A549 (cell line): ENCODE results near the gene TEX35. TPM values are rescaled to one million over a fixed set of nuclear protein-coding genes. Genes with fewer than 3 reads are reported as not detected.

Source experiments
- ATAC-seq, 2 experiments: fragments of 200-7000 bp in 1 of 2; fragments of >200 bp in 1 of 2; cut with Nextera tagmentation in 1 of 2; cut with Tn5 transposase in 1 of 2; 3 replicates each; pipeline versions ENCODE4 v1.8.0 to v1.9.1; 2018 to 2020; ENCODE audit warnings: mild to moderate bottlenecking in 1 of 2, moderate library complexity in 1 of 2
- CTCF ChIA-PET: fragments of 300-600 bp; sonication (Branson Sonifier 250); formaldehyde crosslinking; extraction: SDS; loops from one replicate; lab custom pipeline; 2021; ENCODE audit warnings: antibody characterized with exemption, inconsistent platforms; lab: Yijun Ruan, JAX
- POLR2A ChIA-PET: fragments of 350-600 bp; formaldehyde crosslinking; extraction: SDS; loops from one replicate; lab custom pipeline; 2021; ENCODE audit warnings: antibody characterized with exemption, inconsistent platforms; lab: Yijun Ruan, JAX
- DNase-seq, 2 experiments: peaks; one replicate each; pipeline versions ENCODE4 v3.0.0 to v3.0.0-alpha.2; 2011 to 2016; ENCODE audit warnings: low read depth in 1 of 2, low spot score in 1 of 2
- FAIRE-seq: peaks from 2 replicates; lab custom pipeline; 2011; peaks lifted over from hg19 to GRCh38; lab: Jason Lieb, UNC
- H3K27ac ChIP-seq, 2 experiments: fragments of >200 bp; sonication (Bioruptor Twin); formaldehyde crosslinking; 3 replicates each; pipeline ENCODE4 v1.5.1; 2016 to 2017
- H3K4me1 ChIP-seq: fragments of >200 bp; sonication (Bioruptor Twin); formaldehyde crosslinking; 3 replicates; pipeline ENCODE4 v1.6.1; 2016
- H3K4me2 ChIP-seq: fragments of >200 bp; sonication (Bioruptor Twin); formaldehyde crosslinking; 3 replicates; pipeline ENCODE4 v1.6.1; 2016
- H3K4me3 ChIP-seq: fragments of >200 bp; sonication (Bioruptor Twin); formaldehyde crosslinking; 3 replicates; pipeline ENCODE4 v1.5.1; 2016
- H3K9me3 ChIP-seq: fragments of >200 bp; sonication (Bioruptor Twin); formaldehyde crosslinking; 3 replicates; pipeline ENCODE4 v1.6.1; 2016
- CHD2 ChIP-seq: fragments of 150-350 bp; IDR thresholded peaks from 2 replicates; pipeline ENCODE4 v1.6.1; 2014; ENCODE audit warnings: low read length; ENCODE audit not compliant: partially characterized antibody
- CHD4 ChIP-seq: fragments of 200-600 bp; sonication (generic); IDR thresholded peaks from 2 replicates; pipeline ENCODE4 v1.6.1; 2016; ENCODE audit warnings: antibody characterized with exemption, mild to moderate bottlenecking, borderline replicate concordance
- E2F6 ChIP-seq: IDR thresholded peaks from 2 replicates; pipeline ENCODE4 v1.6.1; 2012; ENCODE audit warnings: low read depth, borderline replicate concordance
- EP300 ChIP-seq, 2 experiments: fragments of >200 bp; sonication (Bioruptor Twin); formaldehyde crosslinking; IDR thresholded peaks; 2 replicates in 1 of 2; 3 replicates in 1 of 2; pipeline ENCODE4 v1.6.1; 2016 to 2017
- FOSB ChIP-seq: fragments of 250-450 bp; sonication (Bioruptor Pico); IDR thresholded peaks from 2 replicates; pipeline ENCODE4 v1.5.0; 2020; ENCODE audit warnings: mild to moderate bottlenecking, moderate library complexity
- FOSL2 ChIP-seq, 2 experiments: fragments of 450-650 bp in 1 of 2; fragments of >200 bp in 1 of 2; sonication (Bioruptor Twin) in 1 of 2; formaldehyde crosslinking; IDR thresholded peaks; 2 replicates each; pipeline versions ENCODE4 v1.5.0 to v1.6.1; 2016 to 2020; ENCODE audit warnings: mild to moderate bottlenecking in 1 of 2, moderate library complexity in 1 of 2
- HES2 ChIP-seq: fragments of >200 bp; sonication (Bioruptor Twin); formaldehyde crosslinking; IDR thresholded peaks from 2 replicates; pipeline ENCODE4 v1.6.1; 2016
- HMGXB4 ChIP-seq: fragments of 250-450 bp; sonication (Bioruptor Pico); IDR thresholded peaks from 2 replicates; pipeline ENCODE4 v1.5.0; 2021; ENCODE audit warnings: mild to moderate bottlenecking, moderate library complexity, borderline replicate concordance
- HOXB13 ChIP-seq: fragments of 250-450 bp; sonication (Bioruptor Pico); IDR thresholded peaks from 2 replicates; pipeline ENCODE4 v1.5.0; 2020; ENCODE audit warnings: low read depth, mild to moderate bottlenecking, moderate library complexity
- NPAS2 ChIP-seq: fragments of 250-450 bp; sonication (Bioruptor Pico); IDR thresholded peaks from 2 replicates; pipeline ENCODE4 v1.8.0; 2022; ENCODE audit warnings: mild to moderate bottlenecking, moderate library complexity, borderline replicate concordance
- POLR2A ChIP-seq: IDR thresholded peaks from 2 replicates; pipeline ENCODE4 v1.6.1; 2012; ENCODE audit warnings: mild to moderate bottlenecking, low read length
- REST ChIP-seq: fragments of 200-600 bp; sonication (generic); IDR thresholded peaks from 2 replicates; pipeline ENCODE4 v1.6.1; 2016; ENCODE audit warnings: antibody characterized with exemption, mild to moderate bottlenecking, moderate library complexity
- SREBF2 ChIP-seq: fragments of 450-650 bp; IDR thresholded peaks from 2 replicates; pipeline ENCODE4 v1.6.1; 2014; ENCODE audit warnings: mild to moderate bottlenecking, moderate library complexity
- TP53 ChIP-seq: fragments of 250-450 bp; sonication (Bioruptor Pico); IDR thresholded peaks from 2 replicates; pipeline ENCODE4 v1.5.0; 2021; ENCODE audit warnings: mild to moderate bottlenecking, moderate library complexity
- ZC3H11A ChIP-seq: fragments of 450-650 bp; IDR thresholded peaks from 2 replicates; pipeline ENCODE4 v1.6.1; 2014; ENCODE audit warnings: antibody characterized with exemption, mild to moderate bottlenecking
- WGBS: methylation state at CpG from one replicate; pipeline ENCODE4 v1.1.6; 2017; ENCODE audit errors: missing lambda C conversion rate; 5-methylcytosine and 5-hydroxymethylcytosine counted together
- polyA minus RNA-seq: library from RNA; depleted of rRNA, polyadenylated mRNA; stranded (reverse); fragments of >200 nt; gene quantifications from 2 replicates; pipeline ENCODE4 v1.2.3, GENCODE V29; 2011; rRNA and poly(A)+ RNA removed
- polyA plus RNA-seq, 4 experiments: library from polyadenylated mRNA; depleted of rRNA in 3 of 4; stranded (reverse); fragments of >200 nt; fragmentation: RNase III in 1 of 4; extraction: RNeasy Plus Mini Kit Qiagen cat#74134 plus additional on column Dnase treatment in 1 of 4; gene quantifications; 2 replicates in 3 of 4; 3 replicates in 1 of 4; pipeline ENCODE4 v1.2.3, GENCODE V29; 2011 to 2017
- TF ChIP-seq, protein P1 (sequence below): fragments of 450-650 bp; IDR thresholded peaks from 2 replicates; pipeline ENCODE4 v1.6.1; 2014; ENCODE audit warnings: antibody characterized with exemption
- TF ChIP-seq, protein P2 (sequence below): IDR thresholded peaks from 2 replicates; pipeline ENCODE4 v1.6.1; 2012
- TF ChIP-seq, protein P3 (sequence below): fragments of >200 bp; sonication (Bioruptor Twin); formaldehyde crosslinking; IDR thresholded peaks from 3 replicates; pipeline ENCODE4 v1.5.1; 2016

TEX35 gene
- polyA plus RNA-seq (2011; rRNA removed) (not detected in 2 replicates), polyA plus RNA-seq (2017; fragmentation: RNase III; extraction: RNeasy Plus Mini Kit Qiagen cat#74134 plus additional on column Dnase treatment) (0.05 TPM in 1 of 3 replicates, not detected in the others), polyA minus RNA-seq (0.19 TPM in 1 of 2 replicates, not detected in the other)
- polyA plus RNA-seq (2012; cell fraction: cytosol; rRNA removed) = 0.03 and 0.06 TPM in 2 replicates
- 0.05 TPM in 1 of 2 replicates, not detected in the other for polyA plus RNA-seq (2012; cell fraction: nucleus; rRNA removed)

DNA sequence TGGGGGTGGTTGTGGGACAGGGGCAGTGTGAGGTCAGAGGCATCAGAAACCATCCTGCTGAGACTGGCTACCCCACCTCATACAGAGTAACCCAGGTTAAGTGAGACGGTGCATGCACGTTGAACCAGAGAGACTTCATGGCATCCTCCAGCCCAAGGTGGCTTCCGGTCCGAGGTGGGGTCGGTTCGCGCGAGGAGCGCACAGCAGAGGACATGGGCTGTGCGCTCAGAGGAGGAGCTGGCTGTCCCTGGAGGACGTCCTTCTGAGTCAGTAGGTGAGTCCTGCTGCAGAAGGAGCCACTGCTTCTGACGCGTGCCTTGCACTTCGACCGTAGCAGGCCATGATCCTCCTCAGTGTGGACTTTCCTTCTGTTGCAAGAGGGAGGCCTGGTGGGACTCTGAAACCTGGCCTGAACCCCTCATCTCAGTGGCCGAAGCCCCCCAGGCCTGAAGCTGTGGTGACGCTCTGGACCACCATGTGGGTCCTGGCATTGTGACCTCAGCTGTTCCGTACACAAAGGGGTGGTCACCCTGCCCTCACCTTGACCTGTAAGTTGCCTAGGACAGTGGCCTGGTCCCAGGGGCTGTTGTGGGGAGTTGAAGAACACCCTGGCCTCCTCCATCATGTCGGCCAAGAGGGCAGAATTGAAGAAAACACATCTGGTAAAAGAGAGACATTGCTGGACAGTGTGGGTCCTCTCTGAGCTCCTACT, at the start of gene TEX35:
Gene TEX35 (plus strand): TSS at position 544 of the 712 bp plus-strand sequence. CDS start 80 bp downstream, at position 624.
- POLR2A ChIA-PET = no interaction called here
- H3K27ac ChIP-seq = no peak within 1 kb of the TSS
- FAIRE-seq (no peak), ATAC-seq (no peak), DNase-seq (no peak)
- no peak within 1 kb of the TSS for H3K4me2 ChIP-seq
- H3K9me3 ChIP-seq = no peaks in the 10 kb centered on the region
- CTCF ChIA-PET = interaction anchor here (1.0 to 7.4 kb wide), 2 partner anchors 11 to 212 kb away, joined by 3 to 54 read pairs; no protein-coding TSS in a partner anchor
- WGBS = 80% methylated on average over 19 of the region's 19 CpGs
- TF ChIP-seq HMGXB4 (CRISPR knock-in tag) = no peak
- TF ChIP-seq NPAS2 (CRISPR knock-in tag) = no peak
- no peak for TF ChIP-seq FOSB (CRISPR knock-in tag)
- no peak for TF ChIP-seq HES2
- TF ChIP-seq, protein P1, sequence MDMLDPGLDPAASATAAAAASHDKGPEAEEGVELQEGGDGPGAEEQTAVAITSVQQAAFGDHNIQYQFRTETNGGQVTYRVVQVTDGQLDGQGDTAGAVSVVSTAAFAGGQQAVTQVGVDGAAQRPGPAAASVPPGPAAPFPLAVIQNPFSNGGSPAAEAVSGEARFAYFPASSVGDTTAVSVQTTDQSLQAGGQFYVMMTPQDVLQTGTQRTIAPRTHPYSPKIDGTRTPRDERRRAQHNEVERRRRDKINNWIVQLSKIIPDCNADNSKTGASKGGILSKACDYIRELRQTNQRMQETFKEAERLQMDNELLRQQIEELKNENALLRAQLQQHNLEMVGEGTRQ = no peak
- no peak for TF ChIP-seq HOXB13
- TF ChIP-seq TP53 (CRISPR knock-in tag) = no peak
- TF ChIP-seq ZC3H11A = no peak
- TF ChIP-seq POLR2A = no peak
- TF ChIP-seq REST = no peak
- TF ChIP-seq SREBF2 = no peak
- TF ChIP-seq, protein P2, sequence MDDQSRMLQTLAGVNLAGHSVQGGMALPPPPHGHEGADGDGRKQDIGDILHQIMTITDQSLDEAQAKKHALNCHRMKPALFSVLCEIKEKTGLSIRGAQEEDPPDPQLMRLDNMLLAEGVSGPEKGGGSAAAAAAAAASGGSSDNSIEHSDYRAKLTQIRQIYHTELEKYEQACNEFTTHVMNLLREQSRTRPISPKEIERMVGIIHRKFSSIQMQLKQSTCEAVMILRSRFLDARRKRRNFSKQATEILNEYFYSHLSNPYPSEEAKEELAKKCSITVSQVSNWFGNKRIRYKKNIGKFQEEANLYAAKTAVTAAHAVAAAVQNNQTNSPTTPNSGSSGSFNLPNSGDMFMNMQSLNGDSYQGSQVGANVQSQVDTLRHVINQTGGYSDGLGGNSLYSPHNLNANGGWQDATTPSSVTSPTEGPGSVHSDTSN = no peak
- TF ChIP-seq FOSL2 (IDR thresholded peaks at IDR 0.05) = no peak
- TF ChIP-seq FOSL2 (CRISPR knock-in tag; IDR thresholded peaks at IDR 0.05) = no peak
- TF ChIP-seq, protein P3, sequence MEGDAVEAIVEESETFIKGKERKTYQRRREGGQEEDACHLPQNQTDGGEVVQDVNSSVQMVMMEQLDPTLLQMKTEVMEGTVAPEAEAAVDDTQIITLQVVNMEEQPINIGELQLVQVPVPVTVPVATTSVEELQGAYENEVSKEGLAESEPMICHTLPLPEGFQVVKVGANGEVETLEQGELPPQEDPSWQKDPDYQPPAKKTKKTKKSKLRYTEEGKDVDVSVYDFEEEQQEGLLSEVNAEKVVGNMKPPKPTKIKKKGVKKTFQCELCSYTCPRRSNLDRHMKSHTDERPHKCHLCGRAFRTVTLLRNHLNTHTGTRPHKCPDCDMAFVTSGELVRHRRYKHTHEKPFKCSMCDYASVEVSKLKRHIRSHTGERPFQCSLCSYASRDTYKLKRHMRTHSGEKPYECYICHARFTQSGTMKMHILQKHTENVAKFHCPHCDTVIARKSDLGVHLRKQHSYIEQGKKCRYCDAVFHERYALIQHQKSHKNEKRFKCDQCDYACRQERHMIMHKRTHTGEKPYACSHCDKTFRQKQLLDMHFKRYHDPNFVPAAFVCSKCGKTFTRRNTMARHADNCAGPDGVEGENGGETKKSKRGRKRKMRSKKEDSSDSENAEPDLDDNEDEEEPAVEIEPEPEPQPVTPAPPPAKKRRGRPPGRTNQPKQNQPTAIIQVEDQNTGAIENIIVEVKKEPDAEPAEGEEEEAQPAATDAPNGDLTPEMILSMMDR = no peak
- no peak for TF ChIP-seq E2F6
- TF ChIP-seq CHD4 = no peak
- no peak for TF ChIP-seq CHD2
- no peak for TF ChIP-seq EP300 (IDR thresholded peaks at IDR 0.05)
- no peak within 1 kb of the TSS for H3K4me3 ChIP-seq
- no peaks in the 10 kb centered on the region for H3K4me1 ChIP-seq
